ENCODE results near the gene SHMT2.

Gene SHMT2

DNA sequence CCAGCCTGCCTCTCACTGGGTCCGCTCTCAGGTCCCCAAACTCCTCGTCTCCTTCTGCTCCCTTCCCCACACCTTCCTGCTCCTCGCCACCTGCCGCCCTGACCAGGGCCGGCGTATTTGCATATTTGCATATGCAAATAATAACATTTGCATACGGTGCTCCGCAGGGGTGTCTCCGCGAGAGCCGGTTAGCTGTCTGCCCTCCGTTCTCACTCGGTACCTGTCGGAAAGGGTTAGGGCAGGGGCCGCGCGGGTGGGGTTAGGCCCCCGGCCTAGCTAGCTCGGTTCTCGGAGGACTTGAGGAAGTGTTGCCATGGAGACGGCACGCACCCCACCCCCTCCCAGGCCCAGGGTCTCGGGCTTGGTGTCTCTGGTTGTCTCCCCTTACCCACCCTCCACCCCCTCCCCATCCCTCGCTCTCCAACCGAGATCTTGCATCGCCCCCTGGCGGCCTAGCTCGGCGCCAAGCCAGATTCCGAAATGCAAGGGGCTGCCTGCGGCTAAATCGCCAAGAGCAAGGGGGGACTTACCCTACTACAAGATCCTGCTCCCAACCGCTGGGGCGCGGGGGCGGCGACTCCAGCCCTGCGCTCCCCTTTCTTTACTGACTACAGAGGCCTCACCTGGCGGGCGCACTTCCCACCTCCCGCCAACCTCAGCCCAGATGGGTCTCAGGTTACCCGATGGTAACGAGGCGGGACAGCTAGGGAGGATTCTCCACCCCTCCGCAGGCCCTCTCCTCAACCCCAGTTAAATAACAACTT is 13.4 kb downstream of the SHMT2 start:
- TF ChIP-seq POLR2AphosphoS5 (IDR thresholded peaks at IDR 0.05; ENCODE audit: low read depth, low read length): no peak
- TF ChIP-seq TAF1 (IDR thresholded peaks at IDR 0.05; ENCODE audit: borderline replicate concordance, insufficient read depth, low read length): no peak
- TF ChIP-seq, protein P1, sequence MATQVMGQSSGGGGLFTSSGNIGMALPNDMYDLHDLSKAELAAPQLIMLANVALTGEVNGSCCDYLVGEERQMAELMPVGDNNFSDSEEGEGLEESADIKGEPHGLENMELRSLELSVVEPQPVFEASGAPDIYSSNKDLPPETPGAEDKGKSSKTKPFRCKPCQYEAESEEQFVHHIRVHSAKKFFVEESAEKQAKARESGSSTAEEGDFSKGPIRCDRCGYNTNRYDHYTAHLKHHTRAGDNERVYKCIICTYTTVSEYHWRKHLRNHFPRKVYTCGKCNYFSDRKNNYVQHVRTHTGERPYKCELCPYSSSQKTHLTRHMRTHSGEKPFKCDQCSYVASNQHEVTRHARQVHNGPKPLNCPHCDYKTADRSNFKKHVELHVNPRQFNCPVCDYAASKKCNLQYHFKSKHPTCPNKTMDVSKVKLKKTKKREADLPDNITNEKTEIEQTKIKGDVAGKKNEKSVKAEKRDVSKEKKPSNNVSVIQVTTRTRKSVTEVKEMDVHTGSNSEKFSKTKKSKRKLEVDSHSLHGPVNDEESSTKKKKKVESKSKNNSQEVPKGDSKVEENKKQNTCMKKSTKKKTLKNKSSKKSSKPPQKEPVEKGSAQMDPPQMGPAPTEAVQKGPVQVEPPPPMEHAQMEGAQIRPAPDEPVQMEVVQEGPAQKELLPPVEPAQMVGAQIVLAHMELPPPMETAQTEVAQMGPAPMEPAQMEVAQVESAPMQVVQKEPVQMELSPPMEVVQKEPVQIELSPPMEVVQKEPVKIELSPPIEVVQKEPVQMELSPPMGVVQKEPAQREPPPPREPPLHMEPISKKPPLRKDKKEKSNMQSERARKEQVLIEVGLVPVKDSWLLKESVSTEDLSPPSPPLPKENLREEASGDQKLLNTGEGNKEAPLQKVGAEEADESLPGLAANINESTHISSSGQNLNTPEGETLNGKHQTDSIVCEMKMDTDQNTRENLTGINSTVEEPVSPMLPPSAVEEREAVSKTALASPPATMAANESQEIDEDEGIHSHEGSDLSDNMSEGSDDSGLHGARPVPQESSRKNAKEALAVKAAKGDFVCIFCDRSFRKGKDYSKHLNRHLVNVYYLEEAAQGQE (IDR thresholded peaks at IDR 0.05; ENCODE audit: insufficient read depth in 1 of 2, low read depth in 2 of 2, low read length in 2 of 2): no peak
- no peak for TF ChIP-seq SIN3A (IDR thresholded peaks at IDR 0.05; ENCODE audit: borderline replicate concordance, insufficient read depth, low read length)
- no peak for TF ChIP-seq FOXP2 (optimal IDR thresholded peaks at IDR 0.05; ENCODE audit: borderline replicate concordance, extremely low read depth, extremely low read length, insufficient read depth)

DNA sequence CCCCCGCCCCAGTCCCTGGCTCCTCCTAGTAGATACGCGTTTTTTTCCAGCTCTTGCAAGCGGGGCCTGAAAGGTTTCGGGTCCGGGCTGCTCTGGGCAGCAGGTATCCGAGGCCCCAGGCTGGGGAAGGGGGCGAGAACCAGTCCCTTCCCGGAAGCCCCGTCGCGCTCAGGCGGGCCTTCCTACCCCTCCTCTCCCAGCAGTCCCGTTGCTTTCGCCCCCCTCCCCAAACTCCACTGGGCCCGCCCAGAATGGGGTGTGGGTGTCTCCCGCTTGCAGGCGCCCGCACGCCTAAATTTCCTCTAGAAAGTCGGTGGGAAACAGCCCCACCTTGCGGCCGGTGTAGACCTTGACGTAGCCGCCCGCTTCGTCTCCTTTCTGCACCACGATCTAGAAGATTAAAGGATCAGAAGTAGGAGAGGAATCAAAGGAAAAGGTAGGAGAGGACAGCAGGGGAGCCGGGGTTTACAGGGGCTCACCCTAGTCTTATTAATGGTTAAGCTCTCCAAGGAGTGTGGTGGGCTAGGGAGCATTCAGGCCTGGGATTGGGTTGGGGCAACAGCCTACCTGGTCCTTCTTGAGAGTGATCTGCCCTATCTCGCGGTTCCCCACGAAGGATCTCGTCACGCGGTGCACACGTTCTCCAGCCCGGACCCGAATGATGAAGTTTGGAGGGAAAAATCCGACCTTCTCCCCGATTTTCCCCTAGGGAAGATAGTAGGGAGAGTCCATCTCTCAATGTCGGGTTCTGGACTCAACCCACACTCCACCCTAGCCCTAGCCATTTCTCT is 14.2 kb downstream of the SHMT2 start:
- TF ChIP-seq POLR2AphosphoS5 (IDR thresholded peaks at IDR 0.05; ENCODE audit: low read depth, low read length) (no peak), FOXP2 (optimal IDR thresholded peaks at IDR 0.05; ENCODE audit: borderline replicate concordance, extremely low read depth, extremely low read length, insufficient read depth) (no peak), TAF1 (IDR thresholded peaks at IDR 0.05; ENCODE audit: borderline replicate concordance, insufficient read depth, low read length) (no peak)

DNA sequence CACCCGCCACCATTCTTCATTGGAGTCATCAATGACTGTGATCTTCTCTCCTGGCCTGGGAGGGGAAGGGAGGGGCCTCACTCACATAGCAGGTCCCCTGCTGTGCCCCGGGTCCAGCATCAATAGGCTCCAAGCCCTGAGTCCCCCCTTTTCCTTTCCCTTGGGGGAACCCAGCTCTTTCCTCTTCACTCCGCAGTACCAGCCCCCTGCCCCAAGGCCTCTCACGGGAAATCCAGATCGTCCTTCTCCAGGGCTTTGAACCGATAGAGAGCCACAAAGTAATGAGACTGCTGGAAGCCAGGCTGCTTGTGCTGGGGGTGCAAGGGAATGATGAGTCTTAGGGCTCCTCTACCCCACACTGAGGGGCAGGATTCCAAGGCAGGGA is 14.8 kb downstream of the SHMT2 start:
- TF ChIP-seq FOXP2 (optimal IDR thresholded peaks at IDR 0.05; ENCODE audit: borderline replicate concordance, extremely low read depth, extremely low read length, insufficient read depth) (no peak), TAF1 (IDR thresholded peaks at IDR 0.05; ENCODE audit: borderline replicate concordance, insufficient read depth, low read length) (no peak), POLR2AphosphoS5 (IDR thresholded peaks at IDR 0.05; ENCODE audit: low read depth, low read length) (no peak), SIN3A (IDR thresholded peaks at IDR 0.05; ENCODE audit: borderline replicate concordance, insufficient read depth, low read length) (no peak)
- TF ChIP-seq, protein P1 (IDR thresholded peaks at IDR 0.05; ENCODE audit: insufficient read depth in 1 of 2, low read depth in 2 of 2, low read length in 2 of 2): no peak

DNA sequence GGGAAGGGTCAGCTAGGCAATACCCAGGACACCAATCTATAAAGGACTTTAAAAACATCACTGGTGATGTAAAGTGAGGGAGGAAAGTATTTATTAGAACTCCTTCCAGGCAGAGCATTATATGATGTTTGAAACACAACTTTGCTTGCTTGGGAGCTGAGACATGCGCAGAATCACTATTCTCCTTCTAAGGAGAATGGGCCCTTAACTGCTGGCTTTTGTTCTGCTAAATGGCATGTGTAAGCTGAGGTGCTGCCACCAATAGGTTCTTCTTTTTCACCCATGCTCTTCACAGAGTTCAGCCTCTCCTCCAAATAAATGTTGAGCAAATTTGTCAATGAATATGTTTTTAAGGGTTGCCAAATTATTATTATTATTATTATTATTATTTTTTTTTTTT is 17.5 kb downstream of the SHMT2 start:
- TF ChIP-seq FOXP2 (optimal IDR thresholded peaks at IDR 0.05; ENCODE audit: borderline replicate concordance, extremely low read depth, extremely low read length, insufficient read depth): no peak
- TF ChIP-seq SIN3A (IDR thresholded peaks at IDR 0.05; ENCODE audit: borderline replicate concordance, insufficient read depth, low read length): no peak
- TF ChIP-seq POLR2AphosphoS5 (IDR thresholded peaks at IDR 0.05; ENCODE audit: low read depth, low read length): no peak
- no peak for TF ChIP-seq TAF1 (IDR thresholded peaks at IDR 0.05; ENCODE audit: borderline replicate concordance, insufficient read depth, low read length)

DNA sequence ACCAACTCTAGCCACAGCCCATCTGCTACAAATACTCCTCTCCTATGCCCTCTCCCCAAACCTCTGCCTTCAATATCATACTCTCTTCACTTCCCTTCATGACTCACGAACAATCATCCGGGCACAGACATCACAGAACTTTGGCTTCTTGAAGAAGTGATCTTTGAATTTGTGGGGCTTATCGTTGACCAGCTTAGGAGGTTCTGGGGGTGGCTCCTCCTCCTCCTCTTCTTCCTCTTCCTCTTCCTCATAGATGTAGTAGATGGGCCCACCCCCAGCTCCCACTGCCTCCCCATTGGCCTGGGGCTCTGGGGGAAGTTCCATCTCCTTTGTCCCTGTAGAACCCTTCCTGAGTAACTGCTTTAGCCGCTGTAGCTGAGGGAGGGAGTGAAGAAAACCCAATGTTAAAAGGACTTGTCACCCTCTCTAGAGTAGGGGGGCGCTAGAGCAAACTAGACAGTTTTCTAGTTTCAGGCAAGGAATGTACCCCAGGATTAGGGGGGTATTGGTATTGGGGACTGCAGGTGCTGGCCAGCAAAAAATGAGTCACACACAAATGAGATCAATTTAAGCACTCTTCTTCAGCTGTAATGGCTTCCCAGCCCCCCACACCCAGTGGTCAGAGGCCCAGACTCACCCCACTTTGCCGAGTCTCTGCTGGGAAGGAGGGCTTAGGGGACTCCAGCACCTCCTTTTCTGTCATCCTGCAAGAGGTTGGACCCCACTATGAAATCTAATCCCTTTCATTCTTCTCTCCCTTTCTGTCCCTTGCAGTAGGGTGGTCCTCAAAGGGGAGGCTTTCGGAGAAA is 19.6 kb downstream of the SHMT2 start:
- TF ChIP-seq FOXP2 (optimal IDR thresholded peaks at IDR 0.05; ENCODE audit: borderline replicate concordance, extremely low read depth, extremely low read length, insufficient read depth): no peak
- no peak for TF ChIP-seq SIN3A (IDR thresholded peaks at IDR 0.05; ENCODE audit: borderline replicate concordance, insufficient read depth, low read length)
- no peak for TF ChIP-seq TAF1 (IDR thresholded peaks at IDR 0.05; ENCODE audit: borderline replicate concordance, insufficient read depth, low read length)
- TF ChIP-seq POLR2AphosphoS5 (IDR thresholded peaks at IDR 0.05; ENCODE audit: low read depth, low read length): no peak
- TF ChIP-seq, protein P1 (IDR thresholded peaks at IDR 0.05; ENCODE audit: insufficient read depth in 1 of 2, low read depth in 2 of 2, low read length in 2 of 2): no peak

Data from PFSK-1 (cell line).